ENCODE results near the gene GADL1.

GADL1 gene

GRCh38 chr3:30724863-30725262 lies 169.6 kb downstream of the GADL1 start:
- no peak for DNase-seq (ENCODE audit: low read depth in 2 of 2)

- DNase-seq (ENCODE audit: low read depth in 2 of 2) = no peak
Observed at GRCh38 chr3:30723211-30723610, 171.2 kb downstream of the GADL1 start.

- DNase-seq (ENCODE audit: low read depth in 2 of 2) = no peak
Observed at GRCh38 chr3:30721314-30721634, 173.2 kb downstream of the GADL1 start.

GRCh38 chr3:30720586-30721313 lies 173.7 kb downstream of the GADL1 start:
- DNase-seq (ENCODE audit: low read depth in 2 of 2) = no peak

GRCh38 chr3:30719536-30719935 lies 174.9 kb downstream of the GADL1 start:
- DNase-seq (ENCODE audit: low read depth in 2 of 2) = no peak

- DNase-seq (ENCODE audit: low read depth in 2 of 2) = no peak
Observed at GRCh38 chr3:30713885-30714503, 180.5 kb downstream of the GADL1 start.

- no peak for DNase-seq (ENCODE audit: low read depth in 2 of 2)
Observed at GRCh38 chr3:30712991-30713390, 181.5 kb downstream of the GADL1 start.

GRCh38 chr3:30711867-30712266 lies 182.6 kb downstream of the GADL1 start:
- DNase-seq (ENCODE audit: low read depth in 2 of 2) = no peak

GRCh38 chr3:30711151-30711550 lies 183.3 kb downstream of the GADL1 start:
- no peak for DNase-seq (ENCODE audit: low read depth in 2 of 2)

GRCh38 chr3:30710017-30710416 lies 184.4 kb downstream of the GADL1 start:
- DNase-seq (ENCODE audit: low read depth in 2 of 2) = no peak

- no peak for DNase-seq (ENCODE audit: low read depth in 2 of 2)
Observed at GRCh38 chr3:30708472-30708871, 186.0 kb downstream of the GADL1 start.

- DNase-seq (ENCODE audit: low read depth in 2 of 2) = no peak
Observed at GRCh38 chr3:30707825-30708224, 186.6 kb downstream of the GADL1 start.

GRCh38 chr3:30704931-30705890 lies 189.2 kb downstream of the GADL1 start:
- no peak for DNase-seq (ENCODE audit: low read depth in 2 of 2)

- DNase-seq (ENCODE audit: low read depth in 2 of 2) = no peak
Observed at GRCh38 chr3:30702828-30703397, 191.5 kb downstream of the GADL1 start.

- no peak for DNase-seq (ENCODE audit: low read depth in 2 of 2)
Observed at GRCh38 chr3:30702038-30702827, 192.2 kb downstream of the GADL1 start.

GRCh38 chr3:30700702-30701321 lies 193.6 kb downstream of the GADL1 start:
- no peak for DNase-seq (ENCODE audit: low read depth in 2 of 2)

- DNase-seq (ENCODE audit: low read depth in 2 of 2) = no peak
Observed at GRCh38 chr3:30699927-30700326, 194.5 kb downstream of the GADL1 start.

- DNase-seq (ENCODE audit: low read depth in 2 of 2) = no peak
Observed at GRCh38 chr3:30698549-30698948, 195.9 kb downstream of the GADL1 start.

GRCh38 chr3:30696896-30697295 lies 197.6 kb downstream of the GADL1 start:
- no peak for DNase-seq (ENCODE audit: low read depth in 2 of 2)

- DNase-seq (ENCODE audit: low read depth in 2 of 2) = no peak
Observed at GRCh38 chr3:30696403-30696819, 198.1 kb downstream of the GADL1 start.
